DOHH2 (cell line): ENCODE results near the gene CHD6.

ENCODE experiments used
- EZH2phosphoT487 ChIP-seq: fragments of 200-600 bp; sonication (generic); IDR thresholded peaks from 2 replicates; pipeline ENCODE4 v1.6.1; 2017; ENCODE audit warnings: borderline replicate concordance, mild to moderate bottlenecking, antibody characterized with exemption, low read length, moderate library complexity, mixed read lengths
- TF ChIP-seq, protein P1 (sequence below): fragments of 200-600 bp; sonication (generic); IDR thresholded peaks from one replicate; pipeline ENCODE4 v1.5.1; 2014; ENCODE audit warnings: antibody characterized with exemption, mild to moderate bottlenecking, low read depth, low read length; ENCODE audit not compliant: poor library complexity, severe bottlenecking

DNA sequence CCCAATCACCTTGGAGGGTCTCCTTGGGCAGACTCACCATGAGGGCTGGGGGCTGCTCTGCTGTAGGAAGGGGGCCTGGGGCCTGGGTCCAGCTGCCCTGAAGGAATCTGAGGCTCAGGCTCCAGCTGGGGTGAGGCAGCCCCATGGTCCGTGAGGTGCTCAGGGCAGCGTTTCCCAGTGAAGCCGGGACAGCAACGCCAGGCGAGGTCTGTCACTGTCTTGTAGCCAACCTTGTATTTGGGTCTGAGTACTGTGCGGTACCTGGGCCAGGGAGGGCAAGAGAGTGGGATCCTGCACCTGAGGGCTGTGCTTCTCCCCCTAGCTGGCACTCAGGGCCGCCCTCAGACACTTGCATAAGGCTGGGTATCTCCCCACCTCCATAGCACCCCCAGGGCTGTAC is 254.6 kb downstream of the CHD6 start:
- TF ChIP-seq, protein P1, sequence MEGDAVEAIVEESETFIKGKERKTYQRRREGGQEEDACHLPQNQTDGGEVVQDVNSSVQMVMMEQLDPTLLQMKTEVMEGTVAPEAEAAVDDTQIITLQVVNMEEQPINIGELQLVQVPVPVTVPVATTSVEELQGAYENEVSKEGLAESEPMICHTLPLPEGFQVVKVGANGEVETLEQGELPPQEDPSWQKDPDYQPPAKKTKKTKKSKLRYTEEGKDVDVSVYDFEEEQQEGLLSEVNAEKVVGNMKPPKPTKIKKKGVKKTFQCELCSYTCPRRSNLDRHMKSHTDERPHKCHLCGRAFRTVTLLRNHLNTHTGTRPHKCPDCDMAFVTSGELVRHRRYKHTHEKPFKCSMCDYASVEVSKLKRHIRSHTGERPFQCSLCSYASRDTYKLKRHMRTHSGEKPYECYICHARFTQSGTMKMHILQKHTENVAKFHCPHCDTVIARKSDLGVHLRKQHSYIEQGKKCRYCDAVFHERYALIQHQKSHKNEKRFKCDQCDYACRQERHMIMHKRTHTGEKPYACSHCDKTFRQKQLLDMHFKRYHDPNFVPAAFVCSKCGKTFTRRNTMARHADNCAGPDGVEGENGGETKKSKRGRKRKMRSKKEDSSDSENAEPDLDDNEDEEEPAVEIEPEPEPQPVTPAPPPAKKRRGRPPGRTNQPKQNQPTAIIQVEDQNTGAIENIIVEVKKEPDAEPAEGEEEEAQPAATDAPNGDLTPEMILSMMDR = no peak
- TF ChIP-seq EZH2phosphoT487 = no peak
